NCI-H146 (cell line): Measurements from ENCODE around the gene ZNF19.
A peak's percentile ranks its signal among the peaks of the same experiment; 100 is the strongest.

Source experiments
- DNase-seq: peaks from one replicate; lab custom pipeline; 2025; lab: John Stamatoyannopoulos, UW

Gene ZNF19

DNA sequence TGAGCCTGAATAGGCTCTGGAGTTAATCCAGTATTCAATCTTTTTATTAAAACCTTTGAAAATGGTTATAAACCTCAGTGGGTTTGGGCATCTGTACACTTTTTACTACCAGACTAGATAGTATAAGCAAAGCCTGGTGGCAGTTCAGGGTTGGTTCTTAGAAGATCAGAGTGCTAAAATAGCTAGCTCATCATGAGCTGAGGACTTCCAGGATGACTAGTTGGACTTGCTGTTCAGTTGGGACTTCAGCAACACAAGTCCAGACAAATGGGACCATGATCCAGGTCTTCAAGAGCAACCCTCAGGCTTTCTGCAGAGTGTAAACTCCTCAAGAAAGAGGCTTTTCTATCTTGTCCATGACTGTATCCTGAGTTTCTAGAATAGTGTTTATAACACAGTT, 1.2 kb upstream of the ZNF19 start:
- no peak for DNase-seq

DNA sequence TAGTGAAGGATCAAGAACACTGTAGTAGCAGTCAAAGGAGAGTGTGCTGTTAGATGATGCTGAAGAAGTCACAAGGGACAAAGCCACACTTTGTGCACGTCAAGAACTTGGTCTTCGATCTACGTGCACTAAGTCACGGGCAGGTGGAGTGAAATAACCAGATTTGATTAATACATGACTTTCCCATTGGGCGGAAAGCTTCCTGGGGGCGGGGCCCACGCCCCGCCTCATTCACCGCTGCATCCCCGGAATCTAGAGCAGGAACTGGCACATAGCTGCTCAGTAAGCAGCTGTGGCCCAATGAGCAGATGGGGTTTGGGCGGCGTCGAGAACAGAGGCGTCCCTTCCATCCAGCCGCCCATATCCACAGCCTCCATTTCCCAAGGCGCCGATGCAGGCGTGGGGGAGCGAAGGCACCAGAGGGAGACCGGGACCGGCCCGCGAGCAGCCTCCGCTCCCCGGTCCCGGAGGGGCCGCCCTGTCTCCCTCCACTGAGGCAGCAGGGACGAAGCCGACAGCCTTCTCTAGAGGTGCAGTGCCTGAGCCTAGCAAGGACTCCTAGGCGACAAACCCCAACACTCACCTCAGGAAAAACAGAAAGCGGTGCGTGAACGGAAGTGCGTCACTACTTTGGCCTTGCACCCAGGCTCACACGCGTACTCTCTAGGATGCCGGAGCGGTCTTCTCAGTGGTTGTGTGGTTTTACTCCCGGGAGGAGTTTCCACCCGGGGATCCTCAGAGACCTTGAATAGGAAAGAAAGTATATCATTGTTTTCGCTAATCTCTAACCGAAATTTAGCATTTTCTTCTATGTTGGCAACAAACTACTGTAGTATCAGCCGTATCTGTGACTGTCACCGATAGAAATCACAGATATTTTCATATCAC, 4.9 kb downstream of the ZNF19 start:
- DNase-seq = peak; percentile 82

GRCh38 chr16:71482569-71482968, 6.6 kb downstream of the ZNF19 start:
- DNase-seq = no peak

DNA sequence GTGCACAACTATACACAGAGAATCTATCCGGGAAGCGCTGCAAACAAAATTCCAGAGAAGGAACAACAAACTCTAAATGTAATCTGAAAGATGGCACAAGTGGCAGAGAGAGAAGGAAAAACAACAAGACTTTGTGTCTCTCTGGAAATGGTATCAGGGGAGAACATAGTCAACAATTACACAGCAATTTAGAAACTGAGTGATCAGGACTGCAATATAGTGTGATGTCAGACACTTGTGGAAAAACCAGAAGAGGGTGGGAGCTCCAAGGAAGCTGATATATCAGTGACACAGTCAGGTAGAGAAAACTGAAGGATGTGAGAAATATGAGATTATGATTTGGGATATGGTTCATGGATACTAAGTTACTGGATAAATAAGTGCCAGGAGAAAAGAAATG, 8.2 kb downstream of the ZNF19 start:
- no peak for DNase-seq

- peak; percentile 22 for DNase-seq
Measured at GRCh38 chr16:71479420-71479819, 9.7 kb downstream of the ZNF19 start.

- no peak for DNase-seq
Measured at GRCh38 chr16:71476457-71477124, 12.5 kb downstream of the ZNF19 start.

DNA sequence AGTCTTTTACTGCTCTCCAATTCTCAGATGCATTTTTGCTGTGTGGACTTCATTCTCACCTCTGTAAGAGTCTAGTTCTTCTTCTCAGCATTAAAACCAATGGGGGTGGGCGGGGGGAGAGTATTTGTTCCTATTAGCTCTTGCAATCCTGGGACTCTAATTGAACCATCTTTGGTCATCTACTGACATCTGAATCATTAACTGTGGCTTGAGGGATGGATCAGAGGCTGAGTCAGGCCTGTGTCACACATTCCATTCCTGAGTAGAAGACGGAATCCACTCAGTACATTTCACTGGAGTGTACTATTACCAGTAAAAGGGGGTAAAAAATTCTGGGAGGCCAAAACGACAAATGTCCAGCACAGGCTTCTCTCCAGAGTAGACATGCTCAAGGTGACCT, 14.3 kb downstream of the ZNF19 start:
- DNase-seq = no peak

GRCh38 chr16:71473891-71474290, 15.2 kb downstream of the ZNF19 start:
- no peak for DNase-seq

GRCh38 chr16:71472931-71473330, 16.2 kb downstream of the ZNF19 start:
- DNase-seq = no peak

GRCh38 chr16:71472051-71472450, 17.1 kb downstream of the ZNF19 start:
- no peak for DNase-seq

DNA sequence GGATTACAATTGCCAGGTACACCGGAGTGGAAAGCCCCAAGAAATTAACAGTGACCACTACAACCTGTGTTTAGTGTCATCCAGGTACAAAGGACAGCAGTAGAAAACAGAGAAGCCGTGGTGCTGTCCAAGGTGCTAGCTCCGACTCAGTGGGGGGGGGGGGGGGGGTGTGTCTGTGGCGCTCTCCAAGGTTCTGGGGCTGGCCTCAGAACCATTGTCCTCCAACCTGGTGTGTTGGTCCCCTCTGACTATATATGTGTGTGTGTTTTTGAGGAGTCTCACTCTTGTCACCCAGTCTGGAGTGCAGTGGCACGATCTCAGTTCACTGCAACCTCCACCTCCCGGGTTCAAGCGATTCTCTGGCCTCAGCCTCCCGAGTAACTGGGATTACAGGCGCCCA, 21.3 kb downstream of the ZNF19 start:
- no peak for DNase-seq

DNA sequence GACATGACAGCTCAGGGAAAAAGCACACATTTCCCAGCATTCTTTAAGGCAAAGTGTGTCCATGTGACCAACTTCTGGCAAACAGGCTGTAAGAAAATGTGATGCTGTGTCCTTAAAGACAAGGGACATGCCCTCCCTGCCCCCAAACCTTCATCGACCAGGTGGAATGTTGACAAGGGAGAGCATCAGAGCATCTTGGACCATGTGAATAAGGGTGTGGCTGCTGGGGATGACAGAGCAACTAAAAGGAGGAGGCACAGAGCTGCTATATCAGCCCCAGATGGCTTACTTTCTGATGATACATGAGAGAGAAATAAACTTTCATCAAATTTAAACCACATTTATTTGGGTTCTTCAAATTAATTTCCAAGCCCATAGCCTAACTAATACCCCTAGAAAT, 24.9 kb downstream of the ZNF19 start:
- no peak for DNase-seq

DNA sequence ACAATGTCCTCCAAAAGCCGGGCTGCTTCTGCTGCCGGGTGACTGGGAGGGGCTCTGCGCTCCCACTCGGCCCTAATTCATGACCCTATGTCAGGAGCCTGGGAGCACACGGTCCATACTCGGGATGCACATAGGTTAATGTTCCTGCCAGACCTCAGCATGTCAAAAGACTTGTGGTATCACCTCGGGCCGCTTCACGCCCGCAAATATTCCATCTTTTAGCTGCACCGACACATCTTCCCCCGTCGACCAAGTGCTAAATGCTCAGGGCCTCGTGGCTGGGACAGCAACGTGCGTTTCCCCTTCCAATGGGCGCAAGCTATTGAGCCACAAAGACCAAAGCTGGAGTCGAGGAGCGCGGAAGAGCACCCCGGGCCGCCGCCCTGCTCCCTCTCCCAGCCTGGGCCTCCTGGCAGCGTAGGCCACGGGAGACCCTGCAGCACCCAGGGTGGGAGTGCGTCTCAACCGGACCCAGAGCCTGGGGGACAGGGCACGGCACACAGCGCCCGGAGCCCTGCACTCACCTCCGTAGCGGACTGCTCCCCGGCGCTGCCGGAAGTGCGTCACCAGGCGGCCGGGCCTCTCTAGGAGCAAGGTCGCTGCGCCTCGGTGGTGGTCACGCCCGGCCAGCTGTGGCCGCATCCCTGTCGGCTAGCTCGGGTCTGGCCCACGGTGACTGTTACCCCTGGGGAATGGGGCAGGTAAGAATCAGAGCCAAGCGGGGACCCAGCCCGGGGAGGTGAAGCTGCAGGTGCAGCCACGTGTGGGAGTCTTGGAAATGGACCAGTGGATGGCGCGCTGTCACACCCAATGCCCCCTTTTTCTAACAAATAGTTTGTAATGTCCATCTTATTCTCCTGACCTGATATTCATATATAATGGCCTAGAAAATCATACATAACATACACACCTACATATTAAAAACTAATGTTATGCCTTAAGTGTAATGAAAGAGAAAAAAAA, 27.2 kb downstream of the ZNF19 start, which contains the start of gene ZNF23:
Gene ZNF23, minus strand, starts transcription at position 562 of the 963 bp plus-strand sequence. CDS start 5,451 bp downstream, outside the sequence.
- DNase-seq = peak; percentile 73

DNA sequence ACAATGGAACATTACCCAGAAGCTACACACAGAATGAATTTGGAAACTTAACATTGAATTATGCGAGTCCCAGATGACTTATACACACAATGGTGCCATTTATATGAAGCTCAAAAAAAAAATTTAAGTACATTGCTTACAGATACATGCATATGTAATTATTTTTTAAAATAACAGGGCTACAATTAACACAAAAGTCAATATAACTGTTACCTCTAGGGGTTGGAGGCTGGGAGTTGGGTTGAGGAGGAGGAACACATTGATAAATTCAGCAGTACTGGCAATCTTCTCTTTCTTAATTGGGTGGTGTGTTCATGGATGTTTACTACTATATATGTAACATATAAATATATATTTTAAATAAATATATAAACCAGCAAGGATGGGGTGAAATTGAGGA, 28.2 kb downstream of the ZNF19 start:
- DNase-seq = no peak

GRCh38 chr16:71460236-71460635, 28.9 kb downstream of the ZNF19 start:
- DNase-seq = no peak

DNA sequence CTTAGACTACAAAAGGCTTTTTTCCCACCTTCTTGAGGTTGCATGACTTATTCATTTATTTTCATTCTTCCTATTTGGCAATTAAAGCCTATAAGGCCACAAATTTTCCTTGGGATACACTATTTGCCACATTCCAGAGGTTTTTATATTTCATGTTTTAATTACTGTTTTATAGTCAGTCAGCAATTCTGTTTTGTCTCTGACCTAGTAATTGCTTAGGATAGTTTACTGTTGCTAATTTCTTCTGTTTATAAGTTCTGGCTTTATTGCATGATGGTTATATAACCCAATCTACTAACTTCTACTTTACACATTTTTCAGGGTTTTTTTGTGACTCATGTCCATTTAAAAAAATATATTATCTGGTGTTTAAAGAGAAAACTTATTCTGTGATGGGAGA, 29.6 kb downstream of the ZNF19 start:
- no peak for DNase-seq

GRCh38 chr16:71456801-71457200, 32.3 kb downstream of the ZNF19 start:
- no peak for DNase-seq

GRCh38 chr16:71453036-71453435, 36.1 kb downstream of the ZNF19 start:
- no peak for DNase-seq

DNA sequence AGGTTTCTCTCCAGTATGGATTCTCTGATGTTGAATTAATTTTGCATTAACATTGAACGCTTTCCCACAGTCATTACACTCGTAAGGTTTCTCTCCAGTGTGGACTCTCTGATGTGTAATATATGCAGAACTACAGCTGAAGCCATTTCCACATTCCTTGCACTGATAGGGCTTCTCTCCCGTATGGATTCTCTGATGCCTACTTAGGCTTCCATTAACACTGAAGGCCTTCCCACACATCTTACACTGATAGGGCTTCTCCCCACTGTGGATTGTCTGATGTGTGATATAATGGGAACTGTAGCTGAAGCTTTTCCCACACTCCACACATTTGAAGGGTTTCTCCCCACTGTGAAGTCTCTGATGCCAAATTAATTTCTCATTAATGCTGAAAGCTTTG, 40.1 kb downstream of the ZNF19 start:
- no peak for DNase-seq

DNA sequence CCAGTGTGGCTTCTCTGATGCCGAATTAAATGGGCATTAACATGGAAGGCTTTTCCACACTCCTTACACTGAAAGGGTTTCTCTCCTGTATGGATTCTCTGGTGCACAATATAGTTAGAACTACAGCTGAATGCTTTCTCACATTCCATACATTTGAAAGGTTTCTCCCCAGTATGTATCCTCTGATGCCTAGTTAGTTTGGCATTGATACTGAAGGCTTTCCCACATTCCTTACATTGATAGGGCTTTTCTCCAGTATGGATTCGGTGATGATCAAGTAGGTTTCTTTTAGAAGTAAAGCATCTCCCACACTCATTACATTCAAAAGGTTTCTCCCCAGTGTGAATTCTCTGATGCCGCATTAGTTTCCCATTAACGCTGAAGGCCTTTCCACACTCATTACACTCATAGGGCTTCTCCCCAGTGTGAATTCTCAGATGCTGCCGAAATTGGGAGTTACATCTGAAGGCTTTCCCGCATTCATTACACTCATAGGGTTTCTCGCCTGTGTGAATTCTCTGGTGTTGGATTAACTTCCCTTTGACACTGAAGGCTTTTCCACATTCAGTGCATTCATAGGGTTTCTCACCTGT, 40.8 kb downstream of the ZNF19 start:
- DNase-seq = no peak

GRCh38 chr16:71443714-71444113, 45.4 kb downstream of the ZNF19 start:
- DNase-seq = no peak

- no peak for DNase-seq
Measured at GRCh38 chr16:71442051-71442440, 47.1 kb downstream of the ZNF19 start, which contains the start of gene TLE7. Gene TLE7 (minus strand): TSS chr16:71442054. CDS start chr16:71433324, 8,730 bp downstream.
